Glomerular visceral epithelial cell (primary cell): ENCODE measurements around the gene ABCC9.

Experiments
- DNase-seq: peaks from one replicate; pipeline ENCODE4 v3.0.0-alpha.2; 2016; ENCODE audit errors: extremely low spot score

The ABCC9 gene

GRCh38 chr12:21940549-21941505 lies at the start of gene ABCC9:
Gene ABCC9 (minus strand): TSS chr12:21941426. CDS start chr12:21936674, 4,752 bp downstream.
- DNase-seq, result peak; percentile 41

GRCh38 chr12:21989819-21990412 lies 48.7 kb upstream of the ABCC9 start:
- peak; percentile 30 for DNase-seq

GRCh38 chr12:21988619-21989018 lies 47.4 kb upstream of the ABCC9 start:
- no peak for DNase-seq

- no peak for DNase-seq
These were observed 46.5 kb upstream of the ABCC9 start for GRCh38 chr12:21987755-21988154.

GRCh38 chr12:21985155-21985554 lies 43.9 kb upstream of the ABCC9 start:
- no peak for DNase-seq

- no peak for DNase-seq
These were observed 43.1 kb upstream of the ABCC9 start for GRCh38 chr12:21984375-21984774.

GRCh38 chr12:21983095-21983494 lies 41.9 kb upstream of the ABCC9 start:
- DNase-seq, result no peak

GRCh38 chr12:21980544-21980943 lies 39.3 kb upstream of the ABCC9 start:
- no peak for DNase-seq

GRCh38 chr12:21975293-21975692 lies 34.1 kb upstream of the ABCC9 start:
- DNase-seq, result no peak

GRCh38 chr12:21973221-21973620 lies 32.0 kb upstream of the ABCC9 start:
- DNase-seq, result no peak

- DNase-seq, result no peak
These were observed 30.8 kb upstream of the ABCC9 start for GRCh38 chr12:21972055-21972454.

- DNase-seq, result no peak
These were observed 30.1 kb upstream of the ABCC9 start for GRCh38 chr12:21971344-21971743.

- DNase-seq, result no peak
These were observed 21.6 kb upstream of the ABCC9 start for GRCh38 chr12:21962821-21963220.

- peak; percentile 82 for DNase-seq
These were observed 21.0 kb upstream of the ABCC9 start for GRCh38 chr12:21962236-21962635.

GRCh38 chr12:21950649-21951048 lies 9.4 kb upstream of the ABCC9 start:
- DNase-seq, result no peak

GRCh38 chr12:21949036-21949435 lies 7.8 kb upstream of the ABCC9 start:
- DNase-seq, result no peak

GRCh38 chr12:21946983-21947382 lies 5.8 kb upstream of the ABCC9 start:
- no peak for DNase-seq

GRCh38 chr12:21945002-21945401 lies 3.8 kb upstream of the ABCC9 start:
- DNase-seq, result no peak

- DNase-seq, result no peak
These were observed 1.1 kb upstream of the ABCC9 start for GRCh38 chr12:21942377-21942703.

GRCh38 chr12:21941506-21942376 lies 515 bp upstream of the ABCC9 start:
- peak; percentile 11 for DNase-seq

- no peak for DNase-seq
These were observed 1.8 kb downstream of the ABCC9 start for GRCh38 chr12:21939435-21939834.

GRCh38 chr12:21938879-21939278 lies 2.3 kb downstream of the ABCC9 start:
- no peak for DNase-seq
